ENCODE data around the gene RBFOX2. TPM values are rescaled to one million over a fixed set of nuclear protein-coding genes. Genes with fewer than 3 reads are reported as not detected.

Gene RBFOX2
- total and polyA plus RNA-seq, 2 of the 13 experiments (the other 11 are each of a cell fraction or from before 2014, with no cell fraction given) = 37.3 to 40.4 TPM

DNA sequence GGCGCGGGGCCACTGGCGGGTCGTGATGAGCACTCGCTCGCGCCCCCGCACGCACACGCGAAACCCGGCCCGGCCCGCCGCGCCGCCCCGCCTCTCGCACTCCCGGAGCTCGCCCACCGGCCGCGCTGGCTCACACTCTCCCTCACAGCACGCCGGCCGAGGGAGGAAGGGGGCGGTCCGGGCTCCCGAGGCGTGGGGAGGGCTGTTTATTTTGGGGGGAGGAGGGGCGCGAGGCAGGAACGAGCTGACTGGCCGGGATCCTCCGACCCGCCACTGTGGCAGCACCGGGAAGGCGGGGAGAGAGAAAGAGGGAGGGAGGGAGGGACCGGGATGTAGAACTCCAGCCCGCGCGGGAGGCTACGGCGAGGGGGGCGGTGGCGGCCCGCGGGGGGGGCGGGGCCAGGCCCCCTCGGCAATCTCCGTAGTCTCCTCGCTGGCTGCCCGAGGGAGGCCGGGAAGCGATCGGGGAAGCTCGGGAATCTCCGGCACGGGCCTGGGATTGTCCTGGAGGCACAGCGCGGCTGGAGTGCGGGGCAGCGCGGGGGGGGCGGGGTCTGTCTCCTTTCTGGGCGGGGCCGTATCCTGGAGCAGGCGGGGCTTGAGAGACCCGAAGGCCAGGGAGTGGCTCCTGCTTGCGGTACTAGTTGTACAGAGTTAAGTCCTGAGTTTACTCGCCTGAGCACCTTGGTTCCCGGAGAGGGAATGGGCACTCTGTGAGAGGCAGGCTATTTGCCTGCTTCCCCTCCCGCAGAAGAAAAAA, at the start of gene RBFOX2 (continued):
- TF ChIP-seq, protein P1, sequence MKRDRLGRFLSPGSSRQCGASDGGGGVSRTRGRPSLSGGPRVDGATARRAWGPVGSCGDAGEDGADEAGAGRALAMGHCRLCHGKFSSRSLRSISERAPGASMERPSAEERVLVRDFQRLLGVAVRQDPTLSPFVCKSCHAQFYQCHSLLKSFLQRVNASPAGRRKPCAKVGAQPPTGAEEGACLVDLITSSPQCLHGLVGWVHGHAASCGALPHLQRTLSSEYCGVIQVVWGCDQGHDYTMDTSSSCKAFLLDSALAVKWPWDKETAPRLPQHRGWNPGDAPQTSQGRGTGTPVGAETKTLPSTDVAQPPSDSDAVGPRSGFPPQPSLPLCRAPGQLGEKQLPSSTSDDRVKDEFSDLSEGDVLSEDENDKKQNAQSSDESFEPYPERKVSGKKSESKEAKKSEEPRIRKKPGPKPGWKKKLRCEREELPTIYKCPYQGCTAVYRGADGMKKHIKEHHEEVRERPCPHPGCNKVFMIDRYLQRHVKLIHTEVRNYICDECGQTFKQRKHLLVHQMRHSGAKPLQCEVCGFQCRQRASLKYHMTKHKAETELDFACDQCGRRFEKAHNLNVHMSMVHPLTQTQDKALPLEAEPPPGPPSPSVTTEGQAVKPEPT (CRISPR knock-in tag; IDR thresholded peaks at IDR 0.05; ENCODE audit: low read depth) = no peak
- TF ChIP-seq, protein P2, sequence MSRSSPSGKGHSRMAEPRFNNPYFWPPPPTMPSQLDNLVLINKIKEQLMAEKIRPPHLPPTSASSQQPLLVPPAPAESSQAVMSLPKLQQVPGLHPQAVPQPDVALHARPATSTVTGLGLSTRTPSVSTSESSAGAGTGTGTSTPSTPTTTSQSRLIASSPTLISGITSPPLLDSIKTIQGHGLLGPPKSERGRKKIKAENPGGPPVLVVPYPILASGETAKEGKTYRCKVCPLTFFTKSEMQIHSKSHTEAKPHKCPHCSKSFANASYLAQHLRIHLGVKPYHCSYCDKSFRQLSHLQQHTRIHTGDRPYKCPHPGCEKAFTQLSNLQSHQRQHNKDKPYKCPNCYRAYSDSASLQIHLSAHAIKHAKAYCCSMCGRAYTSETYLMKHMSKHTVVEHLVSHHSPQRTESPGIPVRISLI (CRISPR knock-in tag; IDR thresholded peaks at IDR 0.05; ENCODE audit: borderline replicate concordance) = no peak
- TF ChIP-seq, protein P3, sequence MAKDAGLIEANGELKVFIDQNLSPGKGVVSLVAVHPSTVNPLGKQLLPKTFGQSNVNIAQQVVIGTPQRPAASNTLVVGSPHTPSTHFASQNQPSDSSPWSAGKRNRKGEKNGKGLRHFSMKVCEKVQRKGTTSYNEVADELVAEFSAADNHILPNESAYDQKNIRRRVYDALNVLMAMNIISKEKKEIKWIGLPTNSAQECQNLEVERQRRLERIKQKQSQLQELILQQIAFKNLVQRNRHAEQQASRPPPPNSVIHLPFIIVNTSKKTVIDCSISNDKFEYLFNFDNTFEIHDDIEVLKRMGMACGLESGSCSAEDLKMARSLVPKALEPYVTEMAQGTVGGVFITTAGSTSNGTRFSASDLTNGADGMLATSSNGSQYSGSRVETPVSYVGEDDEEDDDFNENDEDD (CRISPR knock-in tag; IDR thresholded peaks at IDR 0.05; ENCODE audit: borderline replicate concordance) = peak; percentile 52; the same call in 1 of the 2 replicates
- TF ChIP-seq ZNF891 (CRISPR knock-in tag; IDR thresholded peaks at IDR 0.05) = no peak
- no peak for TF ChIP-seq ZNF468 (CRISPR knock-in tag; IDR thresholded peaks at IDR 0.05)
- TF ChIP-seq HCFC1 (IDR thresholded peaks at IDR 0.05; ENCODE audit: low read depth, low read length) = no peak
- peak; percentile 56 for TF ChIP-seq TAF1 (CRISPR knock-in tag; IDR thresholded peaks at IDR 0.05)
- no peak for TF ChIP-seq ZEB1 (IDR thresholded peaks at IDR 0.05; ENCODE audit: insufficient replicate concordance, low read depth)
- TF ChIP-seq ZFP90 (CRISPR knock-in tag; IDR thresholded peaks at IDR 0.05; ENCODE audit: borderline replicate concordance) = no peak
- TF ChIP-seq POLR2AphosphoS2 (IDR thresholded peaks at IDR 0.05; ENCODE audit: low read depth, low read length) = no peak
- peak; percentile 68 for TF ChIP-seq SALL1 (CRISPR knock-in tag; IDR thresholded peaks at IDR 0.05)
- TF ChIP-seq RFXAP (CRISPR knock-in tag; IDR thresholded peaks at IDR 0.05; ENCODE audit: borderline replicate concordance) = no peak
- TF ChIP-seq KDM4B (CRISPR knock-in tag; IDR thresholded peaks at IDR 0.05) = no peak
- TF ChIP-seq, protein P4, sequence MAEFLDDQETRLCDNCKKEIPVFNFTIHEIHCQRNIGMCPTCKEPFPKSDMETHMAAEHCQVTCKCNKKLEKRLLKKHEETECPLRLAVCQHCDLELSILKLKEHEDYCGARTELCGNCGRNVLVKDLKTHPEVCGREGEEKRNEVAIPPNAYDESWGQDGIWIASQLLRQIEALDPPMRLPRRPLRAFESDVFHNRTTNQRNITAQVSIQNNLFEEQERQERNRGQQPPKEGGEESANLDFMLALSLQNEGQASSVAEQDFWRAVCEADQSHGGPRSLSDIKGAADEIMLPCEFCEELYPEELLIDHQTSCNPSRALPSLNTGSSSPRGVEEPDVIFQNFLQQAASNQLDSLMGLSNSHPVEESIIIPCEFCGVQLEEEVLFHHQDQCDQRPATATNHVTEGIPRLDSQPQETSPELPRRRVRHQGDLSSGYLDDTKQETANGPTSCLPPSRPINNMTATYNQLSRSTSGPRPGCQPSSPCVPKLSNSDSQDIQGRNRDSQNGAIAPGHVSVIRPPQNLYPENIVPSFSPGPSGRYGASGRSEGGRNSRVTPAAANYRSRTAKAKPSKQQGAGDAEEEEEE (CRISPR knock-in tag; IDR thresholded peaks at IDR 0.05; ENCODE audit: borderline replicate concordance) = no peak
- TF ChIP-seq ZNF773 (CRISPR knock-in tag; IDR thresholded peaks at IDR 0.05; ENCODE audit: borderline replicate concordance) = no peak
- no peak for TF ChIP-seq ZNF75D (CRISPR knock-in tag; IDR thresholded peaks at IDR 0.05; ENCODE audit: borderline replicate concordance)
- no peak for TF ChIP-seq HNRNPL (IDR thresholded peaks at IDR 0.05; ENCODE audit: low read depth, low read length)
- TF ChIP-seq, protein P5, sequence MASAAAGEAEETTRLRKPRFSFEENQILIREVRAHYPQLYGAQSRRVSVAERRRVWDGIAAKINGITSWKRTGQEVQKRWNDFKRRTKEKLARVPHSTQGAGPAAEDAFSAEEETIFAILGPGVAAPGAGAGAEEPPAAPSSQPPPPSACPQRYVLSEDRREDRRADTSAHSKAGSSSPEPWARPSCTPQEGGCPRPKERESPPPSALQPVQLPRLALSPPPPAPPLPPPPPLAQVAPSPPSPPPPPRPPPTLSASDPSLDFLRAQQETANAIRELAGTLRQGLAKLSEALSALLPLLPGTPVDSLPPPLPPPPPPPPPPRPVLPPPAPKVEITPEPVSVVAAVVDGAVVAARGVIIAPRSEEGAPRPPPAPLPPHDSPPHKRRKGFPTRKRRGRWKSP (CRISPR knock-in tag; IDR thresholded peaks at IDR 0.05) = no peak
- no peak for TF ChIP-seq ZNF460 (CRISPR knock-in tag; IDR thresholded peaks at IDR 0.05; ENCODE audit: borderline replicate concordance)
- no peak for TF ChIP-seq SRF (IDR thresholded peaks at IDR 0.05; ENCODE audit: low read depth, low read length)
- TF ChIP-seq U2AF2 (IDR thresholded peaks at IDR 0.05; ENCODE audit: low read depth, low read length) = no peak
- TF ChIP-seq, protein P6, sequence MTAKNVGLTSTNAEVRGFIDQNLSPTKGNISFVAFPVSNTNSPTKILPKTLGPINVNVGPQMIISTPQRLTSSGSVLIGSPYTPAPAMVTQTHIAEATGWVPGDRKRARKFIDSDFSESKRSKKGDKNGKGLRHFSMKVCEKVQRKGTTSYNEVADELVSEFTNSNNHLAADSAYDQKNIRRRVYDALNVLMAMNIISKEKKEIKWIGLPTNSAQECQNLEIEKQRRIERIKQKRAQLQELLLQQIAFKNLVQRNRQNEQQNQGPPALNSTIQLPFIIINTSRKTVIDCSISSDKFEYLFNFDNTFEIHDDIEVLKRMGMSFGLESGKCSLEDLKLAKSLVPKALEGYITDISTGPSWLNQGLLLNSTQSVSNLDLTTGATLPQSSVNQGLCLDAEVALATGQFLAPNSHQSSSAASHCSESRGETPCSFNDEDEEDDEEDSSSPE (CRISPR knock-in tag; IDR thresholded peaks at IDR 0.05) = peak; percentile 54
